Testis (tissue), 3 donors: Measurements from ENCODE around the gene ELMO1. TPM values are rescaled to one million over a fixed set of nuclear protein-coding genes. Genes with fewer than 3 reads are reported as not detected.

ENCODE experiments used
- DNase-seq: peaks from one replicate; pipeline ENCODE4 v3.0.0-alpha.2; 2019
- H3K27ac ChIP-seq, 2 donors: fragments of 200-600 bp; sonication (generic); one replicate each; pipeline ENCODE4 v1.5.1; 2019
- H3K27me3 ChIP-seq: fragments of 200-600 bp; sonication (generic); one replicate; pipeline ENCODE4 v1.5.1; 2019
- H3K36me3 ChIP-seq: fragments of 200-600 bp; sonication (generic); one replicate; pipeline ENCODE4 v1.5.1; 2017; ENCODE audit warnings: low read depth; ENCODE audit errors: missing control alignments
- H3K4me1 ChIP-seq: fragments of 200-600 bp; sonication (generic); one replicate; pipeline ENCODE4 v1.5.1; 2019
- H3K4me3 ChIP-seq, 2 donors: fragments of 200-600 bp; sonication (generic); one replicate each; pipeline ENCODE4 v1.5.1; 2017 to 2019
- H3K9me3 ChIP-seq: fragments of 200-600 bp; sonication (generic); one replicate; pipeline ENCODE4 v1.5.1; 2017
- CTCF ChIP-seq, 3 experiments: fragments of 450-650 bp in 2 of 3; fragments of 200-600 bp in 1 of 3; sonication (generic) in 1 of 3; IDR thresholded peaks; one replicate each; pipeline ENCODE4 v1.5.1; 2016 to 2019; ENCODE audit warnings: antibody characterized with exemption in 3 of 3, mild to moderate bottlenecking in 2 of 3, moderate library complexity in 1 of 3
- POLR2A ChIP-seq: fragments of 450-650 bp; IDR thresholded peaks from one replicate; pipeline ENCODE4 v1.6.1; 2017; ENCODE audit warnings: antibody characterized with exemption, mild to moderate bottlenecking, moderate library complexity
- WGBS, 2 donors: methylation state at CpG; one replicate each; pipeline ENCODE4 v1.1.5; 2018; 5-methylcytosine and 5-hydroxymethylcytosine counted together
- intact Hi-C: fragments of 100-400 bp; cut with DNase I; formaldehyde crosslinking; loops from one replicate; pipeline ENCODE4 v1.15.1; 2023; ENCODE audit warnings: low total_unique reads
- polyA plus RNA-seq: library from polyadenylated mRNA; stranded (reverse); fragments of 350-450 nt; fragmentation: Illumina TruSeq; extraction: RNeasy Lipid Tissue Mini Kit (QIAGEN cat#74804); gene quantifications from one replicate; pipeline ENCODE4 v1.2.3, GENCODE V29; 2014; ENCODE audit warnings: low read depth, low replicate concordance; ENCODE audit not compliant: insufficient read depth
- total RNA-seq, 2 donors: library from RNA; depleted of rRNA; stranded (reverse); fragments of >200 nt; gene quantifications; one replicate each; pipeline ENCODE4 v1.2.3, GENCODE V29; 2016

ELMO1 gene
- total and polyA plus RNA-seq, 3 donors from 2014 or later: 12.9 to 47.2 (median 36.5) TPM

DNA sequence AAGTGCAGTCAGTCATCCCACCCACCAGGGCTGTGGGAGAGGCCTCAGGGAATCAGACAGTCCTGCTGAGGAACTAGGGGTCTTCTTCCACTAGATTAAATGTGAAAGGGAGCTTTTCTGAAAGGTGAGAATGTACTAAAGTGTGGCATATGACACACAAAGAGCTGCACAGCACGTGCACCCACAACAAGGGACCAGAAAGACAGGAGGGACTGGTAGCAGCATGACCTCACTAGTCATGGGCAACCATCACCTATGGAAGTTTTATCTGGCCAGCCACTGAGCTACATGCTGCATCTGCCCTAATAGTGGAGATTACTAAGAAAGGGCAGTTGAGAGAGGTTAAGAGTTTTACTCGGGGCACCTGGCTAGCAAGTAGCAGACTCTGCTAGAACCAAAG lies 519.9 kb downstream of the ELMO1 start:
- WGBS, 2 donors: 88 to 89% methylated on average over 2 of the region's 2 CpGs
- no peak for TF ChIP-seq CTCF (IDR thresholded peaks at IDR 0.05)
- TF ChIP-seq POLR2A: no peak
- H3K9me3 ChIP-seq: no peaks in the 10 kb centered on the region

GRCh38 chr7:36928311-36928710 lies 520.4 kb downstream of the ELMO1 start:
- 79 to 84% methylated on average over 5 of the region's 5 CpGs for WGBS, 2 donors
- no peaks in the 10 kb centered on the region for H3K36me3 ChIP-seq
- H3K27me3 ChIP-seq: no peaks in the 10 kb centered on the region
- intact Hi-C loops: no loop called here
- no peak for TF ChIP-seq CTCF (IDR thresholded peaks at IDR 0.05)
- TF ChIP-seq POLR2A: no peak
- peaks cover 10% of the 10 kb centered on the region for H3K4me1 ChIP-seq
- H3K27ac ChIP-seq: no peak overlapping the region
- DNase-seq: no peak
- no peaks in the 10 kb centered on the region for H3K9me3 ChIP-seq
- no peak overlapping the region for H3K4me3 ChIP-seq

More for the DNA sequence above, 519.9 kb downstream of the ELMO1 start:
- intact Hi-C loops: no loop called here
- H3K27ac ChIP-seq: no peak overlapping the region
- H3K4me1 ChIP-seq: peaks cover 10% of the 10 kb centered on the region
- no peak overlapping the region for H3K4me3 ChIP-seq
- H3K27me3 ChIP-seq: no peaks in the 10 kb centered on the region
- DNase-seq: no peak
- H3K36me3 ChIP-seq: no peaks in the 10 kb centered on the region

DNA sequence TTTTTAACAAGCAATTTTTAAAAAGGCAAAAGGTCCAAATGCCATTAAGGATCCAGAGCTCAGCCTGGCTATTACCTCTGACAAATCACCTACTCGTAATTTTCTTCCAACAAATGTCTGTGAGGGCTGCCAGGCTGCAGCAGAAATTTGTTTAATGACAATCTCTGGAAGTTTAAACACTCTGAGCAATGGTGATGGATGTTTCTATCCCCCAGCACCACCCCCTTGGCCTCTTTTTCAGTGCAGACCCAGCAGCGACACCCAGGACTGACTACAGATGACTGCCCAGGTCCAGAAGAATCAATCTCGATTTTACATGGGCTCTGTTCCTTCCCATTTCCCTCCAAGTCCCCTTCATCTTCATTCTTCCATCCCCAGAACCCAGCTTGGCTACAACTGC lies 523.0 kb downstream of the ELMO1 start:
- DNase-seq: no peak
- H3K9me3 ChIP-seq: no peaks in the 10 kb centered on the region
- TF ChIP-seq POLR2A (no peak), CTCF (IDR thresholded peaks at IDR 0.05) (no peak)
- no peaks in the 10 kb centered on the region for H3K36me3 ChIP-seq
- intact Hi-C loops: no loop called here
- peaks cover 10% of the 10 kb centered on the region for H3K4me1 ChIP-seq
- no peak overlapping the region for H3K27ac ChIP-seq
- 74 to 84% methylated on average over 3 of the region's 3 CpGs for WGBS, 2 donors
- H3K27me3 ChIP-seq: no peaks in the 10 kb centered on the region
- H3K4me3 ChIP-seq: no peak overlapping the region

DNA sequence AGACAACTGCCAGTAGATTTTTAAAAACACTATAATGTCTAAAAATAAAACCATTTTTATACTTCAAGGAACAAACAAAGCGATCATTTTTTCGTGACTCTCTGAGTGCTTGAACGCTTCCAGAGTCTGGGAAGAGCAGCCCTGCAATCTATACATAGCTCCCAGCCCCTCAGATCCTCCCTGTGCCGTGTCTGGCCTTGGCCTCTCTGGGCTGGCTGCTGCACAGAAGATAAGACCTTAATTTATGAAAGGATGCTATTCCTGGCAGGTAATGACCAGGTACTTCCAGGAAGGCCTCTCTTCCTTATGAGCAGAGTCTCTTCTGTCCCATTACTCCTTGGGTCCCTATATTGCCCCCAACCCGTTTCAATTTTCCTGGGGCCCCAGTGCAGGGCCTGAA lies 523.5 kb downstream of the ELMO1 start:
- intact Hi-C loops: no loop called here
- Histone ChIP-seq H3K36me3 (no peaks in the 10 kb centered on the region), H3K4me1 (peaks cover 10% of the 10 kb centered on the region), H3K4me3 (no peak overlapping the region), H3K9me3 (no peaks in the 10 kb centered on the region), H3K27me3 (no peaks in the 10 kb centered on the region), H3K27ac (no peak overlapping the region)
- TF ChIP-seq CTCF (IDR thresholded peaks at IDR 0.05): no peak
- TF ChIP-seq POLR2A: no peak
- WGBS, 2 donors: 45 to 67% methylated on average over 5 of the region's 5 CpGs
- DNase-seq: no peak

DNA sequence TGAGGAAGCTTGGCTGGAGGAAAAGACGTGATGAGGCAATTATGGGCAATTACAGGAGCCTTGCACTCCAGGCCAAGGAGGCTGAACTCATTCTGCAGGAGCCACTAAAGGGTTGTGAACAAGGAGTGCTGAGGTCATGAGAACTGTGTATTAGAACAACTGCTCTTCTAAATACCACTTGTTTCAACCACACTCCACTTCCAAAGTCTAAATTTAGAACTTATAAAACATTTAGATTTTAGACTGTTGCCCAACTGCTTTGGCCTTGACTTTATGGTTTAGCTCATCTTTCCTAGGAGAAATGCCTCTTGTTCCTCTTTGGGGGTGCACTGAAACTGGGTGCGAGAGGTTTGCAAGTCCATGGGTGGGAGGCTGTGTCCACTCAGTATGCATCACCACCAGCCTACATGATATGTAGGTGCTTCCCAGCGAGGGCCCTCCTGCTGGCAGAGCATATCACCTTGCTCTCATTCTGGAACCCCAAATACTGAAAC lies 524.7 kb downstream of the ELMO1 start:
- intact Hi-C loops: no loop called here
- H3K9me3 ChIP-seq: no peaks in the 10 kb centered on the region
- 59 to 62% methylated on average over 3 of the region's 3 CpGs for WGBS, 2 donors
- DNase-seq: no peak
- H3K36me3 ChIP-seq: no peaks in the 10 kb centered on the region
- H3K27me3 ChIP-seq: no peaks in the 10 kb centered on the region
- H3K4me1 ChIP-seq: peaks cover 10% of the 10 kb centered on the region
- TF ChIP-seq POLR2A (no peak), CTCF (IDR thresholded peaks at IDR 0.05) (no peak)
- H3K27ac ChIP-seq: no peak overlapping the region
- H3K4me3 ChIP-seq: no peak overlapping the region
